Neural cell (in vitro differentiated cells): ENCODE measurements around the gene SLC30A4.

ENCODE experiments used
- CTCF ChIP-seq: fragments of 450-650 bp; IDR thresholded peaks from 2 replicates; pipeline ENCODE4 v1.5.1; 2014; ENCODE audit warnings: antibody characterized with exemption, mild to moderate bottlenecking, moderate library complexity; ENCODE audit not compliant: poor library complexity, severe bottlenecking
- EP300 ChIP-seq: fragments of 450-650 bp; conservative IDR thresholded peaks from 2 replicates; pipeline ENCODE4 v1.6.1; 2014; ENCODE audit warnings: antibody characterized with exemption, mild to moderate bottlenecking, moderate library complexity; ENCODE audit not compliant: poor library complexity, severe bottlenecking
- EZH2 ChIP-seq: fragments of 200-600, 300-800 bp; shearing (Covaris generic), sonication (generic); IDR thresholded peaks from 2 replicates; pipeline ENCODE4 v1.6.1; 2014; ENCODE audit warnings: antibody characterized with exemption, low read length, borderline replicate concordance, mild to moderate bottlenecking; ENCODE audit not compliant: insufficient read depth, poor library complexity, severe bottlenecking
- POLR2AphosphoS5 ChIP-seq: IDR thresholded peaks from 2 replicates; pipeline ENCODE4 v1.6.1; 2012
- REST ChIP-seq: IDR thresholded peaks from 2 replicates; pipeline ENCODE4 v1.6.1; 2012; ENCODE audit warnings: borderline replicate concordance
- SMC3 ChIP-seq: fragments of 450-650 bp; conservative IDR thresholded peaks from 2 replicates; pipeline ENCODE4 v1.6.1; 2014; ENCODE audit warnings: antibody characterized with exemption, mild to moderate bottlenecking, moderate library complexity; ENCODE audit not compliant: poor library complexity
- TAF1 ChIP-seq: IDR thresholded peaks from 2 replicates; pipeline ENCODE4 v1.6.1; 2012; ENCODE audit warnings: low read depth

GRCh38 chr15:45456212-45457106, 66.1 kb downstream of the SLC30A4 start:
- no peak for TF ChIP-seq TAF1
- no peak for TF ChIP-seq CTCF
- no peak for TF ChIP-seq POLR2AphosphoS5
- TF ChIP-seq SMC3 = no peak
- no peak for TF ChIP-seq EP300
- no peak for TF ChIP-seq REST
- TF ChIP-seq EZH2 = no peak
